Measurements from ENCODE around the gene MORC2. TPM values are rescaled to one million over a fixed set of nuclear protein-coding genes. Genes with fewer than 3 reads are reported as not detected.

Gene MORC2
- total and polyA plus RNA-seq, 4 donors, result 4.2 to 12.0 (median 9.8) TPM

GRCh38 chr22:30921108-30921507, 47.5 kb downstream of the MORC2 start:
- H3K9ac ChIP-seq (ENCODE audit: low read depth in 1 of 2, low read length in 2 of 2), result no peak overlapping the region
- H3K9me3 ChIP-seq (ENCODE audit: control insufficient read depth in 4 of 4, low read length in 3 of 4), result no peaks in the 10 kb centered on the region
- 59% methylated on average over 6 of the region's 6 CpGs for WGBS
- H3K36me3 ChIP-seq (ENCODE audit: control insufficient read depth in 4 of 4, insufficient read depth in 3 of 4, low read depth in 1 of 4, low read length in 3 of 4), result peaks cover 2 to 13% (median 4%) of the 10 kb centered on the region in 4 donors
- no peak for DNase-seq (ENCODE audit: low spot score)
- H3K4me1 ChIP-seq (ENCODE audit: control insufficient read depth in 4 of 4, insufficient read depth in 4 of 4, low read length in 3 of 4), result peaks cover 1 to 6% (median 5%) of the 10 kb centered on the region in 4 donors
- no peaks in the 10 kb centered on the region for H3K27me3 ChIP-seq (ENCODE audit: control insufficient read depth in 4 of 4, insufficient read depth in 4 of 4, low read length in 3 of 4)
- peak overlapping the region in 2 of 3 donors; percentile 51 to 55 for H3K4me3 ChIP-seq (ENCODE audit: low read depth in 1 of 3, low read length in 3 of 3)
- H3K27ac ChIP-seq (ENCODE audit: low read depth in 1 of 2, low read length in 2 of 2), result no peak overlapping the region
- TF ChIP-seq EGR1 (IDR thresholded peaks at IDR 0.05; ENCODE audit: low read depth in 2 of 2) (no peak), TAF1 (conservative IDR thresholded peaks at IDR 0.05) (no peak), NR2F2 (IDR thresholded peaks at IDR 0.05) (no peak), REST (IDR thresholded peaks at IDR 0.05) (no peak), CTCF (IDR thresholded peaks at IDR 0.05; ENCODE audit: low read depth, low read length, missing input control) (no peak), FOXA2 (IDR thresholded peaks at IDR 0.05) (no peak), SP1 (IDR thresholded peaks at IDR 0.05) (no peak)

- peaks cover under 1 to 5% (median 2%) of the 10 kb centered on the region in 4 donors for H3K9me3 ChIP-seq (ENCODE audit: control insufficient read depth in 4 of 4, low read length in 3 of 4)
- under 1% methylated on average over 9 of the region's 9 CpGs for WGBS
- DNase-seq (ENCODE audit: low spot score), result peak; percentile 92
- TF ChIP-seq JUND (IDR thresholded peaks at IDR 0.05) (no peak), RAD21 (IDR thresholded peaks at IDR 0.05) (peak; percentile 75 to 80), ATF3 (IDR thresholded peaks at IDR 0.05) (no peak), CTCF (IDR thresholded peaks at IDR 0.05; ENCODE audit: low read depth, low read length, missing input control) (peak; percentile 90)
- peaks cover 0 to 6% (median 1%) of the 10 kb centered on the region in 4 donors for H3K36me3 ChIP-seq (ENCODE audit: control insufficient read depth in 4 of 4, insufficient read depth in 3 of 4, low read depth in 1 of 4, low read length in 3 of 4)
- no peak overlapping the region for H3K27ac ChIP-seq (ENCODE audit: low read depth in 1 of 2, low read length in 2 of 2)
- no peaks in the 10 kb centered on the region for H3K27me3 ChIP-seq (ENCODE audit: control insufficient read depth in 4 of 4, insufficient read depth in 4 of 4, low read length in 3 of 4)
- peaks cover 1 to 6% (median 5%) of the 10 kb centered on the region in 4 donors for H3K4me1 ChIP-seq (ENCODE audit: control insufficient read depth in 4 of 4, insufficient read depth in 4 of 4, low read length in 3 of 4)
- no peak overlapping the region for H3K9ac ChIP-seq (ENCODE audit: low read depth in 1 of 2, low read length in 2 of 2)
- H3K4me3 ChIP-seq (ENCODE audit: low read depth in 1 of 3, low read length in 3 of 3), result no peak overlapping the region
Observed at GRCh38 chr22:30920407-30920806, 48.2 kb downstream of the MORC2 start.
